Transverse colon (tissue), 4 donors: Measurements from ENCODE around the gene TSPAN9. TPM values are rescaled to one million over a fixed set of nuclear protein-coding genes. Genes with fewer than 3 reads are reported as not detected.

Experiments
- DNase-seq: peaks from one replicate; pipeline ENCODE4 v3.0.0-alpha.2; 2019
- H3K27ac ChIP-seq, 4 donors: fragments of 200-600 bp; sonication (generic); 2 replicates each; pipeline ENCODE4 v1.5.1; 2016 to 2018; ENCODE audit warnings: inconsistent platforms in 4 of 4
- H3K27me3 ChIP-seq: fragments of 200-600 bp; sonication (generic); 2 replicates; pipeline ENCODE4 v1.5.1; 2017; ENCODE audit warnings: inconsistent platforms
- H3K36me3 ChIP-seq, 4 donors: fragments of 200-600 bp; sonication (generic); 2 replicates each; pipeline ENCODE4 v1.5.1; 2017 to 2019; ENCODE audit warnings: inconsistent platforms in 4 of 4
- H3K4me1 ChIP-seq, 4 donors: fragments of 200-600 bp; sonication (generic); 2 replicates each; pipeline ENCODE4 v1.5.1; 2017 to 2020; ENCODE audit warnings: inconsistent platforms in 4 of 4
- H3K4me3 ChIP-seq, 4 donors: fragments of 200-600 bp; sonication (generic); 1 replicate in 1 of 4; 2 replicates in 3 of 4; pipeline versions ENCODE4 v1.5.1 to v1.6.1; 2017 to 2019; ENCODE audit warnings: inconsistent platforms in 4 of 4
- H3K9me3 ChIP-seq, 2 donors: fragments of 200-600 bp; sonication (generic); 2 replicates each; pipeline ENCODE4 v1.5.1; 2017 to 2019; ENCODE audit warnings: inconsistent platforms in 2 of 2
- CTCF ChIP-seq, 5 experiments: fragments of 200-600 bp in 3 of 5; fragments of 450-650 bp in 2 of 5; sonication (generic) in 3 of 5; IDR thresholded peaks; 1 replicate in 2 of 5; 2 replicates in 3 of 5; pipeline ENCODE4 v1.5.1; 2016 to 2017; ENCODE audit warnings: antibody characterized with exemption in 5 of 5, inconsistent platforms in 3 of 5, mild to moderate bottlenecking in 2 of 5, moderate library complexity in 1 of 5
- EP300 ChIP-seq: sonication (generic); formaldehyde crosslinking; IDR thresholded peaks from one replicate; pipeline ENCODE4 v1.6.1; 2017; ENCODE audit warnings: antibody characterized with exemption, low read depth
- POLR2A ChIP-seq: fragments of 450-650 bp; IDR thresholded peaks from one replicate; pipeline ENCODE4 v1.6.1; 2016; ENCODE audit warnings: antibody characterized with exemption, mild to moderate bottlenecking, moderate library complexity
- POLR2AphosphoS5 ChIP-seq, 3 donors: sonication (generic); formaldehyde crosslinking; IDR thresholded peaks; one replicate each; pipeline ENCODE4 v1.6.1; 2016; ENCODE audit warnings: antibody characterized with exemption in 3 of 3
- WGBS, 2 donors: methylation state at CpG; one replicate each; pipeline ENCODE4 v1.1.5; 2018; ENCODE audit warnings: low coverage in 1 of 2; 5-methylcytosine and 5-hydroxymethylcytosine counted together
- in situ Hi-C, 4 donors: fragments of 200-750 bp; cut with MboI; loops; one replicate each; pipeline versions ENCODE4 v1.15.0 to v1.15.1; 2017; ENCODE audit warnings: low sequenced_read_pairs in 3 of 4, low pct_ligation_motif_present in 1 of 4, low pct_unique_long_range_greater_than_20kb in 1 of 4
- intact Hi-C: fragments of 100-400 bp; cut with DNase I; formaldehyde crosslinking; loops from one replicate; pipeline ENCODE4 v1.15.1; 2023; ENCODE audit warnings: low total_unique reads
- total RNA-seq, 4 donors: library from RNA; depleted of rRNA; stranded (reverse); fragments of >200 nt; gene quantifications; one replicate each; pipeline ENCODE4 v1.1.0, GENCODE V29; 2016

The TSPAN9 gene
- total RNA-seq, 4 donors from 2014 or later, result 4.2 to 9.3 (median 6.1) TPM

GRCh38 chr12:3172124-3173007 lies 95.2 kb downstream of the TSPAN9 start:
- WGBS, 2 donors, result 91 to 99% methylated on average over 15 to 42 of the region's 42 CpGs
- TF ChIP-seq POLR2AphosphoS5 (IDR thresholded peaks at IDR 0.05) (no peak), CTCF (IDR thresholded peaks at IDR 0.05) (no peak), EP300 (no peak), POLR2A (no peak)
- Histone ChIP-seq H3K4me1 (no peaks in the 10 kb centered on the region), H3K9me3 (no peaks in the 10 kb centered on the region), H3K4me3 (no peak overlapping the region), H3K27ac (no peak overlapping the region), H3K27me3 (no peaks in the 10 kb centered on the region), H3K36me3 (no peaks in the 10 kb centered on the region)
- DNase-seq, result no peak
- in situ Hi-C loops, result no loop called here
- intact Hi-C loops, result no loop called here

DNA sequence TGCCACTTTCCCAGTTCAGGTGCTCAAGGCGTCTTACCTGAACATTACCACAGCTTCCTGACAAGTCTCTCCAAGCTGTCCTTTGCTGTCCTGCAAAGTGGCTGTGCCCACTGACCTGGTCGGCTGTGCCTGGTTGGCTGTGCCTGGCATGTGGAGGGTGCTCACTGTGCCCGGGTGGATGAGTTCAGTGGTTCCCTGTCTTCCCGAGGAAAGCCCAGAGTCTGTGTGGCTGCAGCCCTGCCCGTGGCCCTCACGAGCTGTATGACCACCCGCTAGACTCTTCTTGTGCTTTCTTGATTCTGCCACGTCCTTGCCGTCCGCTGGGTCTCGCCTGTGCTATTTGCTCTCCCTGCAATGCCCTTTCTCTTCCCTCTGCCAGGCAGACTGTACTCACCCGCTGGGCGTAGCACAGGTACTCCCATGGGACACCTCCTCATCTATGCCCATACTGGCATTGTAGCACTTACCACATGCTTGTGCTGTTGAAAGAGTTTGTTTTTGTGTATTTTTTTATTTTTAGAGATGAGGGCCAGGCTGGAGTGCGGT lies 95.9 kb downstream of the TSPAN9 start:
- H3K27me3 ChIP-seq, result no peaks in the 10 kb centered on the region
- H3K4me1 ChIP-seq, result no peaks in the 10 kb centered on the region
- intact Hi-C loops, result no loop called here
- no peaks in the 10 kb centered on the region for H3K9me3 ChIP-seq
- in situ Hi-C loops, result no loop called here
- H3K36me3 ChIP-seq, result no peaks in the 10 kb centered on the region
- H3K27ac ChIP-seq, result no peak overlapping the region
- DNase-seq, result no peak
- no peak overlapping the region for H3K4me3 ChIP-seq
- 89% methylated on average over 14 of the region's 14 CpGs; no CpG with 5 or more reads in 1 of the 2 donors for WGBS, 2 donors
- TF ChIP-seq CTCF (IDR thresholded peaks at IDR 0.05) (no peak), POLR2A (no peak), POLR2AphosphoS5 (IDR thresholded peaks at IDR 0.05) (no peak), EP300 (no peak)

DNA sequence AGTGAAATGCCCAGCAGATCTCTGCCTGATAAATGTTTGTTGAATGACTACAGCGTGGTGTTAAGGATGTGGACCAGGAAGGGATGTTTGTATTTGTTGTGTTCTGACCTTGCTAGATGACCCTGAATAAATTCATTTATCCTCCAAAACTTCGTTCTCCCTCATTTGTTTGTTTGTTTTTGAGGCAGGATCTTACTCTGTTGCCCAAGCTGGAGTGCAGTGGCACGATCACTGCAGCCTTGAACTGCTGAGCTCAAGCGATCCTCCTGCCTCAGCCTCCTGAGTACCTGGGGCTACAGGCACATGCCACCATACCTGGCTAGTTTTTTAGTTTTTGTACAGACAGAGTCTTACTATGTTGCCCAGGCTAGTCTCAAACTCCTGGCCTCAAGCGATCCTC lies 96.7 kb downstream of the TSPAN9 start:
- Histone ChIP-seq H3K27me3 (no peaks in the 10 kb centered on the region), H3K27ac (no peak overlapping the region), H3K36me3 (no peaks in the 10 kb centered on the region), H3K4me3 (no peak overlapping the region), H3K9me3 (no peaks in the 10 kb centered on the region), H3K4me1 (no peaks in the 10 kb centered on the region)
- intact Hi-C loops, result no loop called here
- in situ Hi-C loops, result no loop called here
- no peak for DNase-seq
- 76 to 91% methylated on average over 4 to 5 of the region's 5 CpGs for WGBS, 2 donors
- TF ChIP-seq EP300 (no peak), CTCF (IDR thresholded peaks at IDR 0.05) (no peak), POLR2A (no peak), POLR2AphosphoS5 (IDR thresholded peaks at IDR 0.05) (no peak)

- Histone ChIP-seq H3K4me3 (no peak overlapping the region), H3K36me3 (no peaks in the 10 kb centered on the region), H3K27me3 (no peaks in the 10 kb centered on the region), H3K27ac (no peak overlapping the region), H3K9me3 (no peaks in the 10 kb centered on the region), H3K4me1 (no peaks in the 10 kb centered on the region)
- WGBS, 2 donors, result 77% methylated on average over 10 of the region's 10 CpGs; no CpG with 5 or more reads in 1 of the 2 donors
- intact Hi-C loops (no loop called here), in situ Hi-C loops (no loop called here)
- TF ChIP-seq CTCF (IDR thresholded peaks at IDR 0.05) (no peak), POLR2AphosphoS5 (IDR thresholded peaks at IDR 0.05) (no peak), POLR2A (no peak), EP300 (no peak)
- no peak for DNase-seq
Observed at GRCh38 chr12:3175238-3175637, 98.1 kb downstream of the TSPAN9 start.
